Thyroid gland (tissue), 4 donors: Measurements from ENCODE around the gene LRP10. TPM values are rescaled to one million over a fixed set of nuclear protein-coding genes. Genes with fewer than 3 reads are reported as not detected.
A peak's percentile ranks its signal among the peaks of the same experiment; 100 is the strongest.

Experiments used
- DNase-seq, 2 donors: peaks; one replicate each; pipeline ENCODE4 v3.0.0-alpha.2; 2019
- H3K27ac ChIP-seq, 3 donors: fragments of 200-600 bp; sonication (generic); 1 replicate in 2 of 3; 2 replicates in 1 of 3; pipeline ENCODE4 v1.5.1; 2016 to 2019; ENCODE audit warnings: mild to moderate bottlenecking in 1 of 3, moderate library complexity in 1 of 3
- H3K27me3 ChIP-seq: fragments of 200-600 bp; sonication (generic); one replicate; pipeline ENCODE4 v1.5.1; 2019
- H3K36me3 ChIP-seq, 2 donors: fragments of 200-600 bp; sonication (generic); one replicate each; pipeline ENCODE4 v1.5.1; 2016 to 2019
- H3K4me1 ChIP-seq, 2 donors: fragments of 200-600 bp; sonication (generic); one replicate each; pipeline ENCODE4 v1.5.1; 2017 to 2019
- H3K4me3 ChIP-seq, 3 donors: fragments of 200-600 bp; sonication (generic); replicated peaks in 1 of 3; 1 replicate in 2 of 3; 2 replicates in 1 of 3; pipeline ENCODE4 v1.5.1; 2016; ENCODE audit warnings: mild to moderate bottlenecking in 1 of 3
- H3K9me3 ChIP-seq: fragments of 200-600 bp; sonication (generic); one replicate; pipeline ENCODE4 v1.5.1; 2017
- POLR2A ChIP-seq, 2 donors: fragments of 450-650 bp; IDR thresholded peaks; one replicate each; pipeline ENCODE4 v1.6.1; 2017; ENCODE audit warnings: antibody characterized with exemption in 2 of 2, mild to moderate bottlenecking in 2 of 2, moderate library complexity in 1 of 2
- WGBS, 2 donors: methylation state at CpG; one replicate each; pipeline ENCODE4 v1.1.5; 2017; 5-methylcytosine and 5-hydroxymethylcytosine counted together
- intact Hi-C: fragments of 100-400 bp; cut with DNase I; formaldehyde crosslinking; loops from one replicate; pipeline ENCODE4 v1.15.1; 2023
- total RNA-seq, 4 donors: library from RNA; depleted of rRNA; stranded (reverse); fragments of >200 nt; gene quantifications; one replicate each; pipeline ENCODE4 v1.2.3, GENCODE V29; 2016
- TF ChIP-seq, protein P1 (sequence below), 6 experiments: fragments of 200-600 bp in 3 of 6; fragments of 450-650 bp in 3 of 6; sonication (generic) in 3 of 6; IDR thresholded peaks; one replicate each; pipeline ENCODE4 v1.5.1; 2016 to 2019; ENCODE audit warnings: antibody characterized with exemption in 6 of 6, mild to moderate bottlenecking in 2 of 6, inconsistent platforms in 1 of 6, moderate library complexity in 1 of 6

The LRP10 gene
- total RNA-seq, 4 donors from 2014 or later = 107 to 143 (median 121) TPM

DNA sequence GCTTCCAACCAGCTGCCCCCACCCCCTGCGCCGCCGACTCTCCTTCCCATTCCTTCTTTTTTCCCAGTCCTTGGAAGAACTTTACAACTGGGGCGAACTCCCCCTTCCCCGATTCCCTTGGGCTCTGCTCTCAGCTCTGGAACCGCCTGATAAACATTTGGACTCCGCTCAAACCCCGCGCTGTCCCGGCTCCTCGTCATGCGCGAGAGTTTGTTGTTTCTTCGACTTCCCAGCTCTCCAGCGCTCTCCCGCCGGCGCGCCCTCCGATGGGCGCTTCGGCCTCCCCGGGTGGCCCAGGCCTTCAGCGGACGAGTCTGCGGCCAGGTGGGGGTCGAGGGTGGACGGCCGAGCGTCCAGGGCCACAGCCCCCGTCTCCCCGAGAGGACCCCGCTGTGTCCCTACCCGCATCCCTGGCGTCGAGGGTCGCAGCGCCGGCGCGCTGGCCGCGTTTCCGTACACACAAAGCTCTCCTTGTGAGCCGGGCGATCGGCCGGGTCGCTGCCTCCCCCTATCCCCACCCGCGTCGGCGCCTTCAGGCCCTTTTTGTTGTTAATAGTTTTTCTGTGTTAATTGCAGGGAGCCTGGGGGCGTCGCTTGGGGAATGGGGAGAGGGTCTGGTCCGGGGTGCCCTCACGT lies 34.3 kb upstream of the LRP10 start:
- peak; percentile 71 to 75 for DNase-seq
- H3K4me1 ChIP-seq = peaks cover 15 to 20% of the 10 kb centered on the region in 2 donors
- peak overlapping the region; percentile 71 to 95 (median 83) for H3K4me3 ChIP-seq
- peak overlapping the region; percentile 80 to 97 (median 94) for H3K27ac ChIP-seq
- peak in 1 of 2 donors; percentile 54 for TF ChIP-seq POLR2A (IDR thresholded peaks at IDR 0.05)
- TF ChIP-seq, protein P1, sequence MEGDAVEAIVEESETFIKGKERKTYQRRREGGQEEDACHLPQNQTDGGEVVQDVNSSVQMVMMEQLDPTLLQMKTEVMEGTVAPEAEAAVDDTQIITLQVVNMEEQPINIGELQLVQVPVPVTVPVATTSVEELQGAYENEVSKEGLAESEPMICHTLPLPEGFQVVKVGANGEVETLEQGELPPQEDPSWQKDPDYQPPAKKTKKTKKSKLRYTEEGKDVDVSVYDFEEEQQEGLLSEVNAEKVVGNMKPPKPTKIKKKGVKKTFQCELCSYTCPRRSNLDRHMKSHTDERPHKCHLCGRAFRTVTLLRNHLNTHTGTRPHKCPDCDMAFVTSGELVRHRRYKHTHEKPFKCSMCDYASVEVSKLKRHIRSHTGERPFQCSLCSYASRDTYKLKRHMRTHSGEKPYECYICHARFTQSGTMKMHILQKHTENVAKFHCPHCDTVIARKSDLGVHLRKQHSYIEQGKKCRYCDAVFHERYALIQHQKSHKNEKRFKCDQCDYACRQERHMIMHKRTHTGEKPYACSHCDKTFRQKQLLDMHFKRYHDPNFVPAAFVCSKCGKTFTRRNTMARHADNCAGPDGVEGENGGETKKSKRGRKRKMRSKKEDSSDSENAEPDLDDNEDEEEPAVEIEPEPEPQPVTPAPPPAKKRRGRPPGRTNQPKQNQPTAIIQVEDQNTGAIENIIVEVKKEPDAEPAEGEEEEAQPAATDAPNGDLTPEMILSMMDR (IDR thresholded peaks at IDR 0.05) = no peak
- WGBS, 2 donors = 2% methylated on average over 36 to 42 of the region's 57 CpGs
- H3K9me3 ChIP-seq = no peaks in the 10 kb centered on the region
- intact Hi-C loops = no loop called here
- peaks cover 18 to 19% of the 10 kb centered on the region in 2 donors for H3K36me3 ChIP-seq
- H3K27me3 ChIP-seq = no peaks in the 10 kb centered on the region

DNA sequence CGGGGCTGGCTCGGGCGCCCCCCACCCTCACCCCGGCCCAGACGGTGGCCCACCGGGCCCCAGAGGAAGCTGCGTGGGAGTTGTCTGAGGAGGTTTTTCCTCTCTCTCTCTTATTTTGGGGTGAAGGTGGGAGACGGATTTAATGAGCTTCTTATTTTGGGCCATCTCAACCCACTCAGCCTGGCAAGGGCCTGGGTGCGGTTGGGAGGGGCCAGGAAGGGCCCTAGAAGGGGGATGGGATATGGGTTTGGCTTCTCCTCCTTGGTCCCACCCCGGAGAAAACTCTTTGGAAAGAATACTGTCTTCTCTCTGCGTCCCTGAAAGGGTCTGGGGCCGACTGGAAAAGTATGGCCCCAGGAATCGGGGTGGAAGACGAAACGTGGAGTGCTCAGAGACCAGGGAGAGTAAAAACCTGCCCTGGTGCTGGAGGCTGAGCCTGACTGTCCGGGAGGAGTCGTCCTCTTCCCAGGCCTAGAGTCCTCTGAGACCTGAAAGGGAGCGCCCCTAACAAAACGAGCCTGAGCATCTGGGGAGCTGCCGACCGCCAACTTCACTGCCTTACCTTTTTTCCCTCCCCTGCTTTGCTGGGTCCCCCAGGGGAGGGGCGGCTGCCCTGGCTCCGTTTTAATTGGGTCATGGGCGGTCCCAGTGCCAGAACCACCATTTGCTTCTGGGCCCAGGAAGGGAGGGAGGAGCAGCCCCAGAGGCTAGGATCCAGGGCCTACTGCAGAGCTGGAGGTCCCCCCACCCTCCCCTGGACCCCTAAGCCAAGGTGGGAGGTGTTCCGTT lies 33.6 kb upstream of the LRP10 start:
- peak; percentile 30 to 40 for DNase-seq
- H3K4me3 ChIP-seq = peak overlapping the region in 2 of 3 donors; percentile 71 to 95
- H3K27me3 ChIP-seq = no peaks in the 10 kb centered on the region
- TF ChIP-seq POLR2A (IDR thresholded peaks at IDR 0.05) = no peak
- TF ChIP-seq, protein P1 (IDR thresholded peaks at IDR 0.05) = no peak
- 32 to 39% methylated on average over 17 to 19 of the region's 25 CpGs for WGBS, 2 donors
- H3K27ac ChIP-seq = peak overlapping the region; percentile 80 to 97 (median 94)
- H3K4me1 ChIP-seq = peaks cover 15 to 20% of the 10 kb centered on the region in 2 donors
- H3K36me3 ChIP-seq = peaks cover 25 to 26% of the 10 kb centered on the region in 2 donors
- no peaks in the 10 kb centered on the region for H3K9me3 ChIP-seq
- intact Hi-C loops = no loop called here

DNA sequence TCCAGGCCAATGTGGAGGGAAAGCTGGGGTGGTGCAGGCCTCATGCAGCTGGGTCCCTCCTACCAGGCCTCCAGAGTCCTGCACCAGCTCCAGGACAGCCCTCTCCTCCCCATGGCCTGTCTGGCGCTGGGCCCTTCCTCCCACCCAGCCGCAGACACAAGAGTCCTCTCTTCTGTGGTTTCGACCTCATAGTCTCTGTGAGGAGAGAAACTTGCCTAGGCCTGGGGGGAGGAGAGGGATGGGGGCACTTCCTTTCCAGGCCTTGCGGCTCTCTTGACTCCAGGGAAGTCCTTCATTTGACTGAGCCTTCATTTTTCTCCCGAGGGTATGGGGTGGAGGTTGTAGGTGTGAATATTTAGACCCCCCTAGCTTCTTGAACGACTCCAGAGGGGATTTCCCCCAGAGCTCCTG lies 32.9 kb upstream of the LRP10 start:
- Histone ChIP-seq H3K9me3 (no peaks in the 10 kb centered on the region), H3K27me3 (no peaks in the 10 kb centered on the region), H3K4me3 (peak overlapping the region in 1 of 3 donors; percentile 95), H3K4me1 (peaks cover 15 to 20% of the 10 kb centered on the region in 2 donors), H3K36me3 (peaks cover 30% of the 10 kb centered on the region in 2 donors), H3K27ac (peak overlapping the region; percentile 80 to 97 (median 94))
- intact Hi-C loops = no loop called here
- no peak for DNase-seq
- TF ChIP-seq, protein P1 (IDR thresholded peaks at IDR 0.05) = no peak
- no peak for TF ChIP-seq POLR2A (IDR thresholded peaks at IDR 0.05)
- 48 to 56% methylated on average over 4 to 6 of the region's 6 CpGs for WGBS, 2 donors

DNA sequence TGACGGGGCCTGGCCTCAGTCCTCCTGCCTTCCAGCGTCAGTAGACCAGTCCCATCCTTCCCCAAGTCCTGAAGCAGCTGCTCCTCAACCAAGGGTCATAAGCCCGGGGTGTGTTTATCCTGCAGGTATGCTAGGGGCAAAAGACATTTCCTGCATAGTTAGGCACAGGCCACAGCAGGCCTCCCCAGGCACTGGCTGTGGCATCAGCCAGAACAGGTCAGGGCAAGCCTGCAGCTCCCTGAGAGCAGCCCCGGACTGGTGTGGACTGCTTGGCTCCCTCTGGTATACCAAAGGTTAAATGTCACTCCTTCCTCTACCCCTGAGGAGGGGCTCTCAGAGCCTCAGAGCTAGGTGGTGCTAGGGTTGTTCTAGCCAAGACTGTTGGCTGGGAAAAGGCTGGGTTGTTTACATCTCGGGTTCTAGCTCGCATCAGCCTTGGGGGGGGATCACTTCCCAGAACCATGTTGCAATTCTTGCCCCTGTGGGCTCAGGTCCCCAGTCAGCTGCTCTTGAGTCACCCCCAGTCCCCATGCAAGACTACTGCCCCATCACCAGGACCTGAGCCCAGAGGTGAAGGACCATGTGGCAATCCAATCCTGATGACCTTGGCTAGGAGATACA lies 32.3 kb upstream of the LRP10 start:
- peaks cover 26 to 30% of the 10 kb centered on the region in 2 donors for H3K36me3 ChIP-seq
- WGBS, 2 donors = 62 to 71% methylated on average over 6 of the region's 6 CpGs
- TF ChIP-seq, protein P1 (IDR thresholded peaks at IDR 0.05) = no peak
- TF ChIP-seq POLR2A (IDR thresholded peaks at IDR 0.05) = no peak
- H3K27ac ChIP-seq = peak overlapping the region; percentile 9 to 97 (median 94)
- H3K9me3 ChIP-seq = no peaks in the 10 kb centered on the region
- peaks cover 15 to 20% of the 10 kb centered on the region in 2 donors for H3K4me1 ChIP-seq
- DNase-seq = no peak
- peak overlapping the region in 1 of 3 donors; percentile 95 for H3K4me3 ChIP-seq
- H3K27me3 ChIP-seq = no peaks in the 10 kb centered on the region
- intact Hi-C loops = no loop called here
